ENCODE data around the gene AGPAT1. TPM values are rescaled to one million over a fixed set of nuclear protein-coding genes. Genes with fewer than 3 reads are reported as not detected.

AGPAT1 gene
- polyA plus RNA-seq, 1 donor from 2014 or later, result 17.2 TPM

DNA sequence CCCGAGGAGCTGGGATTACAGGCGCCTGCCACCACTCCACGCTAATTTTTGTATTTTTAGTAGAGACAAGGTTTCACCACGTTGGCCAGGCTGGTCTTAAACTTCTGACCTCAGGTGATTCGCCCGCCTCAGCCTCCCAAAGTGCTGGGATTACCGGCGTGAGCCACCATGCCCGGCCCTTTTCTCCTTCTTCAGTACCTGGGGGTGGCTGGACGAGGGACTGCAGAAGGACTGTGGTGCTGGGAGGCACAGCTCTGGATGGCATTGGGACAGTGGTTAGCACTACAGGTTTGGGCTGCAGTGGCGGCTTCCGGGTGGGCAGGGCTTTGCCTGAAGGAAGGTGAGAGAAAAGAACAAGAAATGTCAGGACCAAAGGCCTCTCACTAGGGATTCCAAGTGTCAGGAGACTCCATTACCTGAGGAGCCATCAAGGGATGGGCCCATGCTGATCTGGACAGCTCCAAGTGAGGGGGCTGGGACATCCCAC, 55.3 kb downstream of the AGPAT1 start:
- H3K4me1 Mint-ChIP-seq, result peaks cover 5 to 14% (median 6%) of the 10 kb centered on the region in 3 donors
- peaks cover 4% of the 10 kb centered on the region for H3K36me3 Mint-ChIP-seq
- peak overlapping the region in 1 of 3 donors; percentile 20 for H3K27ac Mint-ChIP-seq
- peak overlapping the region in 1 of 4 donors; percentile 61 for H3K4me3 Mint-ChIP-seq
- no peaks in the 10 kb centered on the region for H3K9me3 Mint-ChIP-seq
- no peaks in the 10 kb centered on the region for H3K27me3 Mint-ChIP-seq

DNA sequence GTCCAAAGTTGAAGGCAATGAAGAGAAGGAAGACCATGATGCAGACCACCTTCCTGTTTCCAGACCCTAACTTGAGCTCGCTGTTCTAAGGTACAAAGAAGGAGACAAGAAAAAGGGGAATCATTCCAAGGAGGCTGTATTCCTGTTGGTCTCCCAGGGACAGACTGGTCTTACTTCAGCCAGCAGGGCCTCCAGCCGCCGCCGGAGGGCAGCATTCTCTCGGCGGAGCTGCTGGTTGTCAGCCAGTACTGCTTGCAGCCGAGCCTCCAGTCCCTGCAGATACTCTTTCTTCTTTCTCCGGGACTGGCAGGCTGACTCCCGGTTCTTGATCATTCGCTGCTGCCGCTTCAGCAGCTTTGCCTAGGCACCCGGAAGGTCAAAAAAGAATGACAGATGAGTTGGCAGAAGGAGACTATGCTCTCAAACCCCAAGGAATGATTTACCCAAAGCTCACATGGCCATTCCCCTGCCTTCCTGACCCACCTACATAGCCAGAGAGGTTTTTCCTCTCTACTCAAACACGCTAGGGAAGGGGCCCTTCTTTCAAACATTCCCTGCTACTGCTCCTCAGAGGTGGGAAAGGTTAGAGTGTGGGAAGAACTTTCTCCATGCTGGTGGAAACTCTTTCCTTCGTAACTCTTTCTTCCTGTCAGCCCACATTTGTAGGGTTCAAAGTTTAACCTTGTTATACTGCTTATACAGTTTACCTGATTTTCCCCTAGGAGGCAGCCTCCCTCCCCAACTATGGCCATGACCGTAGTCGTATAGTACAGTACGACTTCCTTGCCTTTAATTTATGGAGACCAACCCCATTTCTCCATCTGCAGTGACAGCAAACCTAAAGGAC, 56.9 kb downstream of the AGPAT1 start:
- H3K36me3 Mint-ChIP-seq, result peaks cover 4% of the 10 kb centered on the region

More for the DNA sequence above, 56.9 kb downstream of the AGPAT1 start:
- no peaks in the 10 kb centered on the region for H3K9me3 Mint-ChIP-seq
- peak overlapping the region in 1 of 3 donors; percentile 52 for H3K27ac Mint-ChIP-seq
- peak overlapping the region in 1 of 4 donors; percentile 39 for H3K4me3 Mint-ChIP-seq
- H3K4me1 Mint-ChIP-seq, result peaks cover 4 to 8% (median 5%) of the 10 kb centered on the region in 3 donors
- H3K27me3 Mint-ChIP-seq, result no peaks in the 10 kb centered on the region

Other genes with a start within 250 kb of the AGPAT1 start
- gene C2, start 248.4 kb downstream of the AGPAT1 start, polyA plus RNA-seq, result not detected
- gene CFB, start 230.0 kb downstream of the AGPAT1 start, polyA plus RNA-seq, result not detected
- gene NELFE, start 217.1 kb downstream of the AGPAT1 start, polyA plus RNA-seq, result 51.3 TPM
- 12.7 TPM for gene SKIC2, start 216.9 kb downstream of the AGPAT1 start, polyA plus RNA-seq
- gene DXO, start 203.9 kb downstream of the AGPAT1 start, polyA plus RNA-seq, result 16.2 TPM
- 0.23 TPM for gene C4A, start 194.0 kb downstream of the AGPAT1 start, polyA plus RNA-seq
- gene C4B, start 161.3 kb downstream of the AGPAT1 start, polyA plus RNA-seq, result not detected
- not detected for gene CYP21A2, start 137.7 kb downstream of the AGPAT1 start, polyA plus RNA-seq
- 0.21 TPM for gene TNXB, start 66.7 kb downstream of the AGPAT1 start, polyA plus RNA-seq
- 25.5 TPM for gene ATF6B, start 47.8 kb downstream of the AGPAT1 start, polyA plus RNA-seq
- gene FKBPL, start 45.8 kb downstream of the AGPAT1 start, polyA plus RNA-seq, result 4.1 TPM
- gene PRRT1, start 24.1 kb downstream of the AGPAT1 start, polyA plus RNA-seq, result not detected
- 1.5 TPM for gene PPT2, start 21.9 kb downstream of the AGPAT1 start, polyA plus RNA-seq
- not detected for gene EGFL8, start 11.5 kb downstream of the AGPAT1 start, polyA plus RNA-seq
- gene RNF5, start 2.3 kb upstream of the AGPAT1 start, polyA plus RNA-seq, result 88.8 TPM
- gene AGER, start 8.2 kb upstream of the AGPAT1 start, polyA plus RNA-seq, result 0.58 TPM
- 3.3 TPM for gene PBX2, start 14.1 kb upstream of the AGPAT1 start, polyA plus RNA-seq
- gene GPSM3, start 16.6 kb upstream of the AGPAT1 start, polyA plus RNA-seq, result 156 TPM
- gene NOTCH4, start 48.0 kb upstream of the AGPAT1 start, polyA plus RNA-seq, result 4.9 TPM
- 0.13 TPM for gene TSBP1, start 195.8 kb upstream of the AGPAT1 start, polyA plus RNA-seq
- gene BTNL2, start 231.1 kb upstream of the AGPAT1 start, polyA plus RNA-seq, result not detected

Measured in IgD-negative memory B cell (primary cell).